H7 (cell line): ENCODE results near the gene TMEM259. TPM values are rescaled to one million over a fixed set of nuclear protein-coding genes. Genes with fewer than 3 reads are reported as not detected.

ENCODE experiments used
- DNase-seq: peaks from one replicate; pipeline ENCODE4 v3.0.0; 2012
- H3K27me3 ChIP-seq: 2 replicates; pipeline ENCODE4 v1.6.0; 2011; ENCODE audit warnings: mild to moderate bottlenecking, low read length; ENCODE audit not compliant: control insufficient read depth, insufficient read depth
- H3K36me3 ChIP-seq: replicated peaks from 2 replicates; pipeline ENCODE4 v1.5.1; 2011; ENCODE audit warnings: low read length; ENCODE audit not compliant: control insufficient read depth, insufficient read depth
- H3K4me3 ChIP-seq: 2 replicates; pipeline ENCODE4 v1.5.1; 2011; ENCODE audit warnings: low read depth, mild to moderate bottlenecking, control low read depth, low read length, moderate library complexity; ENCODE audit not compliant: insufficient read depth
- total RNA-seq: library from RNA; depleted of rRNA; stranded (reverse); fragments of >200 nt; shearing (Covaris generic); gene quantifications from 2 replicates; pipeline ENCODE4 v1.2.3, GENCODE V29; 2014

TMEM259 gene
- total RNA-seq, 1 experiment from 2014 or later = 153 TPM

DNA sequence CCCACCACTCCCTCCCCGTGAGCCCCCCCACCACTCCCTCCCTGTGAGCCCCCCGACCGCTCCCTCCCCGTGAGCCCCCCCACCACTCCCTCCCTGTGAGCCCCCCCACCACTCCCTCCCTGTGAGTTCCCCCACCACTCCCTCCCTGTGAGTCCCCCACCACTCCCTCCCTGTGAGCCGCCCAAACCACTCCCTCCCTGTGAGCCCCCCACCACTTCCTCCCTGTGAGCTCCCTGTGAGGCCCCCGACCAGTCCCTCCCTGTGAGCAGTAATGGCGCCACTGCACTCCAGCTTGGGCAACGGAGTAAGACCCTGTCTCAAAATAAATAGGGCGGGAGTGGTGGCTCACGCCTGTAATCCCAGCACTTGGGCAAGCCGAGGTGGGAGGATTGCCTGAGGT lies 28.9 kb upstream of the TMEM259 start:
- no peak for DNase-seq
- no peaks in the 10 kb centered on the region for H3K27me3 ChIP-seq
- H3K4me3 ChIP-seq = no peak overlapping the region
- H3K36me3 ChIP-seq = no peaks in the 10 kb centered on the region

DNA sequence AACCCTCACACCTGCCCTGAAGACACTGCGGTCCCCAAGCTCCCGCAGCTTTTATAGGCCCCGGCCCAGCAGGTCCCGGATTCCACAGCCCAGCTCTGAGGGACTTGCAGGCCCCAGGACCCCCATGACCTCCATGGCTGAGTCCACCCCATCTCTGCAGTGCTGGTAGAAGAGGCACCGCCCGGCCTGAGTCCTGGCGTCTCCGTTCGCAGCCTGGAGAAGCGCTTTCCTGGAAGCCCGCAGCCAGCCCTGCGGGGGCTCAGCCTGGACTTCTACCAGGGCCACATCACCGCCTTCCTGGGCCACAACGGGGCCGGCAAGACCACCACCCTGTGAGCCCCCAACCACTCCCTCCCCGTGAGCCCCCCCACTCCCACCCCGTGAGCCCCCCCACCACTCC lies 28.2 kb upstream of the TMEM259 start:
- Histone ChIP-seq H3K36me3 (no peaks in the 10 kb centered on the region), H3K27me3 (no peaks in the 10 kb centered on the region), H3K4me3 (no peak overlapping the region)
- DNase-seq = no peak

DNA sequence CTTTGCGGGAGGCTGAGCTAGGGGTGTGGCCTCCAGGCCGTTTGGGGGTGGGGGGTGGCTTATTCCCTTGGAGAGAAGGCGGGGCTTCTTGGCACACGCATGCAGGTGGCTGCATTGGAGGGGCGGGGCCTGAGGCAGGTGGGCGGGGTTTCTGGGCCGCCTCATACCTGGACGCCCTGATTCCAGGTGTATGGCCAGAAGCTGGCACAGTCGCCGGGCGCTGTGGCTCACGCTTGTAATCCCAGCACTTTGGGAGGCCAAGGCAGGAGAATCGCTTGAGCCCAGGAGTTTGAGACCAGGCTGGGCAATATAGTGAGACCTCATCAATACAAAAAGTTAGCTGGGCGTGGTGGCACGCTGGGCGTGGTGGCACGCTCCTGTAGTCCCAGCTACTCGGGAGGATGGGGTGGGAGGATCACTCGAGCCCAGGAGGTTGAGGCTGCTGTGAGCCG lies 26.8 kb upstream of the TMEM259 start:
- Histone ChIP-seq H3K4me3 (no peak overlapping the region), H3K27me3 (no peaks in the 10 kb centered on the region), H3K36me3 (no peaks in the 10 kb centered on the region)
- peak; percentile 94 for DNase-seq

DNA sequence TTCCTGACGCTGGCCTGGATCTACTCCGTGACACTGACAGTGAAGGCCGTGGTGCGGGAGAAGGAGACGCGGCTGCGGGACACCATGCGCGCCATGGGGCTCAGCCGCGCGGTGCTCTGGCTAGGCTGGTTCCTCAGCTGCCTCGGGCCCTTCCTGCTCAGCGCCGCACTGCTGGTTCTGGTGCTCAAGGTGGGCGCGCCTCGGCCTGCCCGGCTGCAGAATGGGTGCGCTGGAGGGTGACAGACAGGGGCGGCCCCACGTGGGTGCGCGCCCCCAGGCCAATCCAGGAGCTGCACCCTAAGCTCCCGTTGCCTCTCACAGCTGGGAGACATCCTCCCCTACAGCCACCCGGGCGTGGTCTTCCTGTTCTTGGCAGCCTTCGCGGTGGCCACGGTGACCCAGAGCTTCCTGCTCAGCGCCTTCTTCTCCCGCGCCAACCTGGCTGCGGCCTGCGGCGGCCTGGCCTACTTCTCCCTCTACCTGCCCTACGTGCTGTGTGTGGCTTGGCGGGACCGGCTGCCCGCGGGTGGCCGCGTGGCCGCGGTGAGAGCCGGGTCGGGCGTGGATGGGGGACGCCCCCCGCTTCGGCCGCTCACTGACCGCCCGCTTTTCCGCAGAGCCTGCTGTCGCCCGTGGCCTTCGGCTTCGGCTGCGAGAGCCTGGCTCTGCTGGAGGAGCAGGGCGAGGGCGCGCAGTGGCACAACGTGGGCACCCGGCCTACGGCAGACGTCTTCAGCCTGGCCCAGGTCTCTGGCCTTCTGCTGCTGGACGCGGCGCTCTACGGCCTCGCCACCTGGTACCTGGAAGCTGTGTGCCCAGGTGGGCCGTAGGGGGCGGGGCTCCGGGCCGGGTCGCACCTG lies 26.1 kb upstream of the TMEM259 start:
- H3K36me3 ChIP-seq = no peaks in the 10 kb centered on the region
- H3K27me3 ChIP-seq = no peaks in the 10 kb centered on the region
- no peak overlapping the region for H3K4me3 ChIP-seq
- no peak for DNase-seq

GRCh38 chr19:1046117-1046626 lies 25.2 kb upstream of the TMEM259 start:
- Histone ChIP-seq H3K27me3 (no peaks in the 10 kb centered on the region), H3K4me3 (no peak overlapping the region), H3K36me3 (no peaks in the 10 kb centered on the region)
- DNase-seq = no peak

GRCh38 chr19:1045247-1045603 lies 24.3 kb upstream of the TMEM259 start:
- H3K27me3 ChIP-seq = no peaks in the 10 kb centered on the region
- DNase-seq = peak; percentile 97
- no peak overlapping the region for H3K4me3 ChIP-seq
- no peaks in the 10 kb centered on the region for H3K36me3 ChIP-seq

GRCh38 chr19:1042689-1043511 lies 22.0 kb upstream of the TMEM259 start:
- peaks cover 1% of the 10 kb centered on the region; the same call in 1 of the 2 replicates for H3K36me3 ChIP-seq
- H3K27me3 ChIP-seq = no peaks in the 10 kb centered on the region
- peak; percentile 67 for DNase-seq
- no peak overlapping the region for H3K4me3 ChIP-seq

GRCh38 chr19:1041835-1042685 lies 21.1 kb upstream of the TMEM259 start:
- no peak for DNase-seq
- Histone ChIP-seq H3K4me3 (no peak overlapping the region), H3K27me3 (no peaks in the 10 kb centered on the region), H3K36me3 (peaks cover 5% of the 10 kb centered on the region)

GRCh38 chr19:1041272-1041834 lies 20.4 kb upstream of the TMEM259 start:
- no peak for DNase-seq
- no peaks in the 10 kb centered on the region for H3K27me3 ChIP-seq
- H3K4me3 ChIP-seq = peak overlapping the region; percentile 24
- H3K36me3 ChIP-seq = peaks cover 7% of the 10 kb centered on the region

DNA sequence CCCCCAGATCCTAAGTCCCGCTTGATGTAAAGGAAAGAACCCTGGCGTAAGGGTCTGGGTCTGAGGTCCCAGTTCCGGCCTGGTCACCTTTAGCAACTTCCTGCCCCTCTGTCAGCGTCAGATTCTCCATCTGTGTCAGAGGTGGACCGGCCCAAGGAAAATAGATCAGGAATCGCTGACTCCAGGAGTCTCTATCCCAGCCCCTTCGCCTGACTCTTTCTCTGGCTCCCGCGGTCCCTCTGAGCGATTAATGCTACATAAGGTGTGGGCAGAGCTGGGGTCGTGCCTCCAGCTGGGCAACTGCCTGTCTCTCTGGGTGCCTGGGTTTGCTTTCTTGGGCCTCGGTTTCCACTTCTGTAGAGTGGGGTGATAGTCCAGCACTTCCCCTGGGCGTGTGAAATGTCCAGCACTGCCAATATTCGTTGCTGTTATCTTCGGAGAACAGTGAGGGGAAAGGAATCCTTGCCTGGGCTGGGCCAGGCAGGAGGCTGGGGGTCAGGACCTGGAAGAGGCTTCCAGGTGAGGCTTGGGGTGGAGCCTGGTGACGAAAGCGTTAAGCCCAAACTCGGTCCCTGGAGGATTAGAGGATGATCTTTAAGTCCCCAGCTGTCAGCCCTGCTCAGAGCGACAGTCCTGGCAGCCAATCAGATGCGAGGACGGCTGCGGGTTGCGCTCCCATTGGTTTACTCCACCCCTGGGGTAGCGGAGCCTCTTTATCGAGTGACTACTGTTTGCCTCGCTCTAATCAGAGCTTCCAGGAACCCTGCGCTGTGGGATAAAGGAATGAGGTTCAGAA lies 19.8 kb upstream of the TMEM259 start:
- Histone ChIP-seq H3K4me3 (peak overlapping the region; percentile 62), H3K36me3 (peaks cover 12% of the 10 kb centered on the region), H3K27me3 (no peaks in the 10 kb centered on the region)
- peak; percentile 99 for DNase-seq

- Histone ChIP-seq H3K4me3 (peak within 1 kb of the TSS; percentile 62), H3K36me3 (peaks cover 13% of the 10 kb centered on the region), H3K27me3 (no peaks in the 10 kb centered on the region)
- DNase-seq = peak; percentile 98
Measured at GRCh38 chr19:1039646-1040475, 18.9 kb upstream of the TMEM259 start, which contains the start of gene ABCA7. Gene ABCA7, plus strand, starts transcription at chr19:1040107. Its CDS starts 1,255 bp downstream, at chr19:1041362.

- Histone ChIP-seq H3K36me3 (peaks cover 13% of the 10 kb centered on the region), H3K4me3 (peak overlapping the region; percentile 28), H3K27me3 (no peaks in the 10 kb centered on the region)
- DNase-seq = peak; percentile 67
Measured at GRCh38 chr19:1038978-1039645, 18.2 kb upstream of the TMEM259 start.
